ENCODE data around the gene ZNF79.

The ZNF79 gene

DNA sequence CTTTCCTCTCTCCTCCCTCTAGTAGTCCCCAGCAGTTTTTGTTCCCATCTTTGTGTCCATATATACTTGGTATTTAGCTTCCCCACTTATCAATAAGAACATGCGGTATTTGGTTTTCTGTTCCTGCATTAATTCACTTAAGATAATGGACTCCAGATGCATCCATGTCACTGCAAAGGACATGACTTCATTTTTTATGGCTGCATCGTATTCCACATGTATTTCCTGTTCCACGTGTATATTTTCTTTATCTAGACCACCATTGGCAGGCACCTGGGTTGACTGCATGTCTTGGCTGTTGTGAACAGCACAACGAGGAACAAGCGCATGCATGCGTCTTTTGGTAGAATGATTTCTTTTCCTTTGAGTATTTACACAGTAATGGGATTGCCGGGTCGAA is 6.2 kb downstream of the ZNF79 start:
- no peak for DNase-seq

DNA sequence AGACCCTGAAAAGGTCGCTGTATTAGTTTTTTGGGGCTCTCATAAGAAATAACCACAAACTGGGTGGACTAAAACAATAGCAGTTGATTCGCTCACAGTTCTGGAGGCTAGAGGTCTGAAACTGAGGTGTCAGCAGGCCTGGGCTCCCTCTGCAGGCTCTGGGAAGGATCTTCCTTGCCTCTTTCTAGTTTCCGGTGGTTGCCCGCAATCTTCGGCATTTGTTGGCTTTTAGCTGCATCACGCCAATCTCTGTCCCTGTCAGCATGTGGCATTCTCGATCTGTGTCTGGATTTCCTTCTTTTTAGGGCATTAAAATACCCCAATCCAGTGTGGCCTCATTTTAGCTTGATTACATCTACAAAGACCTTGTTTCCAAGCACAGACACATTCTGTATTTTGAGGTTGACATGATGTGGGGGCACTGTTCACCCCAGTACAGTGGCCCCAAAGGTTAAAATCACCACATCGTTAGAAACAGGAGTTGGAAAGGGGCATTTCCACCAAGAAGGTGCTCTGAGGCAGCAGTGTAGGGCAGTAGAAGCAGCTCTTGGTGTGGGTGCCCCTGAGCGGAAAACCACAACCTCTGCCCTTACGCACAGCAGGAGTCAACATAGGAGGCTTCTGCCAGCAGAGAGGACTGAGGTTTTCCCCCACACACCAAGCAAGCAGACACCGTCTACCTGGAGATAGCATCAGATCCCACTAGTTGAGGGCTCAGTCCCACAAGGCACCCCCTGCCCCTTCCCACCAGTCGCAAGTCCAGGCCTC is 13.5 kb downstream of the ZNF79 start:
- DNase-seq = no peak

GRCh38 chr9:127438394-127438793 is 14.2 kb downstream of the ZNF79 start:
- no peak for DNase-seq

- DNase-seq = no peak
Observed at GRCh38 chr9:127444283-127444920, 20.2 kb downstream of the ZNF79 start.

GRCh38 chr9:127444921-127445850 is 21.0 kb downstream of the ZNF79 start:
- no peak for DNase-seq

- no peak for DNase-seq
Observed at GRCh38 chr9:127445851-127446712, 21.9 kb downstream of the ZNF79 start.

DNA sequence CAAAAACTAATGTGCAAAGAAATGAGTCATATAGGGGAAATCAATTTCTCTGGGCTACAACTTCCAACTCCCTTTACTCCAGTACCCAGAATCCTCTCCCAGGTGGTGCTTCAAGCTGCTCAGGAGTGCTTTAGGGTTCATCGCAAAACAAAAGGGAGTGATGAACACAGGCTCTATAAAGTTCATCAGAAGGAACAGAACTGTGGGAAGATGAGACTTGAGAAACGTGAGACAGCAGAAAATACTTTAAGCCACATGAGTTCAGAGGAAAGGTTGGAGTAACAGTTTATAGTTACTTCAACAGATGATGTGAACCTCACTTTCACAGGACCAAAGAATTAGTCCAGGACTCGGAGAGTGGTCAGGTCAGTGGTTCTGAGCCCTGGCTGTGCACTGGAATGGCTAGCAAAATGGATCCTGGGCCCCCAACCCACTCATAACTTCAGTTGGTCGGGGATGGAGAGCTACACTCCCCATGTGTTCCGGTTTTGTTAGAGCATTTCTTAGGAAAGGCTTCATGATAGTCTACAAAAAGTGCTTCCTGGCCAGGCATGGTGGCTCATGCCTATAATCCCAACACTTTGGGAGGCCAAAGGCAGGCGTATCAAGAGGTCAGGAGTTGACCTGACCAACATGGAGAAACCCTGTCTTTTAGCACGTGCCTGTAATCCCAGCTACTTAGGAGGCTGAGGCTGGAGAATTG is 22.7 kb downstream of the ZNF79 start:
- DNase-seq = no peak

GRCh38 chr9:127447416-127448111 is 23.4 kb downstream of the ZNF79 start:
- no peak for DNase-seq

DNA sequence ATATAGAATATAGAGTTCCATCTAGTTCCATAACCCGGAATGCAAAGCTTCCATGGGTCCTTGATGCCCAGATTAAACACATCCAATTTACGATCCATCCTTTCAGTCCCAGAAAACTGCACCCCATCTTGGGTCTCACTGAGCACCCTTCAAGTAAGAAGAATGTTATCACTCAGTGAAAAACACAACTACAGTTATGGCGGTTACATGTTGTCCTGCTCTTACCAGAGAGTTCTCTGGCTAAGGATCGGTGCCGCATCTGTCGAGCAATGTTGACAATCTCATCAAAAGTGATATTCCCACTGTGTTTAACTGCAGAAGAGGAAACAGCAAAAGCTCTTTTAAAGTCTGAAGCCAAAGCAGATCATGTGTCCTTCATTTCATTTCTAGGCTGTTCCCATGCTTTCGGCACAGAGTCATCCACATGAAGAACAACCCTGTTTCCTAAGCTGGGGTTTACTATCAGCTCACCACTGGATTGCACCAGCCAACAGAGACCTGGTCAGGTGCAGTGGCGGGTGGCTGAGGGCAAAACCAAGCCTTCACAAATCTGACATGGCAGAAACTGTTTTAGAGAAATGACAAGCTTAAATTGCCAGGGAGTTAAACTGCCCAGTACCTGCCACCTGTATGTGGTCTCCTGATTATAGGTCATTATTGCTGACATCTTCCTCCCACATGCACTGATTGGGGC is 24.1 kb downstream of the ZNF79 start:
- DNase-seq = no peak

DNA sequence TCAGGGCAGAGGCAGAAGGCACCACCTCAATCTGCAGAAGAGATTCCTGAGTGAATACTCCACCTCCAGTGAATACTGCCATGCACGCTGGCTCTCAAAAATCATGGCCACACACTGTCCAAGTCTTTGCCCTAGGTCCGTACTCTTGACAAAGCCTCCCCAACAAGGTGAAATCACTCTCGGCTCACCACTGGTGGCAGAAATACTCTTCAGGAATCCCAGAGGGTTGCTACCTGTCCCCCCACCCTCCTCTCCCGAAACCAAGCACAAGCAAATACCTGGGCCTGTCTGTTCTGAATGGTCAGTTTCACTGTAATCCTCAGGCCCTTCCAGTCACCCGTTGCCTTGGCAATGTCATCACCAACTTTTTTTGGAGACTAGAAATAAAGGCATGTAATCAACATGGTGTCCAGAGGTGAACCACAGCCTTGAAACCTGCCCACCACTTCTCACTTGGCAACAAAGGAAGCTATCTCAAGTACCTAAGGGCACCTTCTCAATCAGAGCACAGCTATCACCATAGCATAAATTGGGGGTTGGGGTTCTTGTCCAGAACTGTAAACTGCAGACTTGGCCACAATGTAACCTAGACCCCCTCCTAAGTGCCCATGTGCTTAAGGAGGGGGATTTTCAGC is 25.3 kb downstream of the ZNF79 start:
- no peak for DNase-seq

GRCh38 chr9:127450243-127450760 is 26.1 kb downstream of the ZNF79 start:
- no peak for DNase-seq

- peak; percentile 87 for DNase-seq
Observed at GRCh38 chr9:127450830-127451607, 26.8 kb downstream of the ZNF79 start, which contains the start of the genes LRSAM1 and RPL12. LRSAM1 (plus strand) TSS chr9:127451510; CDS start chr9:127454528, 3,018 bp downstream. RPL12 (minus strand) TSS chr9:127451406; CDS start chr9:127451317, 89 bp downstream.

DNA sequence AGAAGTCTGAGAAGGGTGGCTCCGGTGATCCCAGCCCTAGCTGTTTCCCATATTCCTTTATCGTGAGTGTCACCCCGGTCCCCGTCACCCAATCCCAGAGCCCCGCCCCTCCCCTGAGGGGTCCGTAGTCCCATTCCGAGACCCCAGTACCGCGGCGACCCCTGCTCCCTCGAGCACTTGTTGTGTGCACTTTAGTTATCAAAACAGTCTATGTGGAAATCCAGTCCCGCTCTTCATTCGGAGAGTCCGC is 27.4 kb downstream of the ZNF79 start:
- DNase-seq = no peak

GRCh38 chr9:127451858-127452656 is 27.9 kb downstream of the ZNF79 start:
- DNase-seq = no peak

GRCh38 chr9:127452691-127453090 is 28.5 kb downstream of the ZNF79 start:
- DNase-seq = peak; percentile 8

GRCh38 chr9:127455324-127455992 is 31.3 kb downstream of the ZNF79 start:
- DNase-seq = no peak

- no peak for DNase-seq
Observed at GRCh38 chr9:127457191-127457878, 33.2 kb downstream of the ZNF79 start.
